Natural killer cell (primary cell): Measurements from ENCODE around the gene NPM1. TPM values are rescaled to one million over a fixed set of nuclear protein-coding genes. Genes with fewer than 3 reads are reported as not detected.
A peak's percentile ranks its signal among the peaks of the same experiment; 100 is the strongest.

ENCODE experiments used
- ATAC-seq, 3 donors: fragments of 150-1000 bp in 2 of 3; fragments of 200-7000 bp in 1 of 3; cut with Tn5 transposase; 1 replicate in 1 of 3; 2 replicates in 2 of 3; pipeline ENCODE4 v1.10.0; 2021; ENCODE audit warnings: mild to moderate bottlenecking in 2 of 3, moderate library complexity in 2 of 3
- DNase-seq, 2 donors: peaks; one replicate each; pipeline versions ENCODE4 v3.0.0 to v3.0.0-alpha.2; 2013 to 2021; ENCODE audit warnings: mixed read lengths in 1 of 2
- H3K27ac ChIP-seq: one replicate; pipeline ENCODE4 v1.5.1; 2013; ENCODE audit warnings: mild to moderate bottlenecking, low read length
- H3K27me3 ChIP-seq: one replicate; pipeline ENCODE4 v1.6.1; 2013; ENCODE audit warnings: low read length; ENCODE audit not compliant: control insufficient read depth, insufficient read depth
- H3K36me3 ChIP-seq: one replicate; pipeline ENCODE4 v1.6.1; 2013; ENCODE audit warnings: low read length; ENCODE audit not compliant: control insufficient read depth, insufficient read depth
- H3K4me1 ChIP-seq: one replicate; pipeline ENCODE4 v1.6.1; 2013; ENCODE audit warnings: low read length; ENCODE audit not compliant: control insufficient read depth, insufficient read depth
- H3K4me3 ChIP-seq: one replicate; pipeline ENCODE4 v1.5.1; 2013; ENCODE audit warnings: low read length
- H3K9me3 ChIP-seq: one replicate; pipeline ENCODE4 v1.6.1; 2013; ENCODE audit warnings: low read length; ENCODE audit not compliant: control insufficient read depth, insufficient read depth
- H3K27ac Mint-ChIP-seq, 2 donors: one replicate each; pipeline ENCODE4 v1.8.0; 2022; ENCODE audit warnings: mild to moderate bottlenecking in 2 of 2, mixed read lengths in 2 of 2, moderate library complexity in 1 of 2
- H3K27me3 Mint-ChIP-seq, 2 donors: one replicate each; pipeline ENCODE4 v1.8.0; 2022; ENCODE audit warnings: low read depth in 2 of 2, mixed read lengths in 2 of 2
- H3K36me3 Mint-ChIP-seq: one replicate; pipeline ENCODE4 v1.8.0; 2022; ENCODE audit warnings: mixed read lengths
- H3K4me1 Mint-ChIP-seq, 2 donors: one replicate each; pipeline ENCODE4 v1.8.0; 2022; ENCODE audit warnings: mixed read lengths in 2 of 2
- H3K4me3 Mint-ChIP-seq: one replicate; pipeline ENCODE4 v1.8.0; 2022; ENCODE audit warnings: mild to moderate bottlenecking, moderate library complexity, mixed read lengths
- H3K9me3 Mint-ChIP-seq, 2 donors: one replicate each; pipeline ENCODE4 v1.8.0; 2022; ENCODE audit warnings: mixed read lengths in 2 of 2
- WGBS: methylation state at CpG from one replicate; pipeline ENCODE4 v1.1.7; 2013; ENCODE audit warnings: missing lambda C conversion rate; ENCODE audit not compliant: insufficient coverage; 5-methylcytosine and 5-hydroxymethylcytosine counted together
- intact Hi-C: fragments of 100-400 bp; cut with micrococcal nuclease; formaldehyde crosslinking; loops from one replicate; pipeline ENCODE4 v1.14.2; 2022
- total RNA-seq, 4 donors: library from RNA; stranded (reverse); fragments of 120-200 nt in 1 of 4; gene quantifications; one replicate each; pipeline versions ENCODE4 v1.2.3 to v1.2.4, GENCODE V29; 2013 to 2022
- TF ChIP-seq, protein P1 (sequence below): fragments of 200-600 bp; IDR thresholded peaks from one replicate; pipeline ENCODE4 v1.8.0; 2022; ENCODE audit warnings: antibody characterized with exemption

NPM1 gene
- total RNA-seq, 3 donors from 2014 or later (not counting 1 experiment from before 2014, with no cell fraction given) = 440 to 554 (median 454) TPM

DNA sequence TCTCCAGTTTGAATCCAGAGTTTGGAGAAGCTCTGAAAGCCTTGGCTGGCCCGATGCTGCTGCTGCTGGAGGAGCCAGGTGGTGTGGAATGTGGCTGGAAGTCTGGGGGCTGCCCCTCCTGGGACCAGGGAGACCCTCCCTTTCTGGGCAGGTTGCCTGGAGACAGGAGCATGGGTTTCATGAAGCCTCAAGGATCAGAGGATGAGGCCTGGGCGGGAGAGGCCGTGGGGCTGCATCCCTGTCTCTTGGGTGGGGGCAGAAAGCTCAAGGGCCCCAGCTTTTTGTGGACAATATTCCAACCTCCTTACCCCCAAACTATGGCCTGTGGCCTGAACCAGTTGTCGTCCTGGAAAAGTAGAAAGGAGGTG is 41.9 kb downstream of the NPM1 start:
- Mint-ChIP-seq H3K4me1 (no peaks in the 10 kb centered on the region), H3K36me3 (no peaks in the 10 kb centered on the region), H3K27me3 (no peaks in the 10 kb centered on the region), H3K9me3 (no peaks in the 10 kb centered on the region), H3K4me3 (no peak overlapping the region), H3K27ac (no peak overlapping the region)
- Histone ChIP-seq H3K36me3 (no peaks in the 10 kb centered on the region), H3K9me3 (no peaks in the 10 kb centered on the region), H3K27ac (no peak overlapping the region), H3K4me3 (no peak overlapping the region), H3K27me3 (no peaks in the 10 kb centered on the region), H3K4me1 (no peaks in the 10 kb centered on the region)
- TF ChIP-seq, protein P1, sequence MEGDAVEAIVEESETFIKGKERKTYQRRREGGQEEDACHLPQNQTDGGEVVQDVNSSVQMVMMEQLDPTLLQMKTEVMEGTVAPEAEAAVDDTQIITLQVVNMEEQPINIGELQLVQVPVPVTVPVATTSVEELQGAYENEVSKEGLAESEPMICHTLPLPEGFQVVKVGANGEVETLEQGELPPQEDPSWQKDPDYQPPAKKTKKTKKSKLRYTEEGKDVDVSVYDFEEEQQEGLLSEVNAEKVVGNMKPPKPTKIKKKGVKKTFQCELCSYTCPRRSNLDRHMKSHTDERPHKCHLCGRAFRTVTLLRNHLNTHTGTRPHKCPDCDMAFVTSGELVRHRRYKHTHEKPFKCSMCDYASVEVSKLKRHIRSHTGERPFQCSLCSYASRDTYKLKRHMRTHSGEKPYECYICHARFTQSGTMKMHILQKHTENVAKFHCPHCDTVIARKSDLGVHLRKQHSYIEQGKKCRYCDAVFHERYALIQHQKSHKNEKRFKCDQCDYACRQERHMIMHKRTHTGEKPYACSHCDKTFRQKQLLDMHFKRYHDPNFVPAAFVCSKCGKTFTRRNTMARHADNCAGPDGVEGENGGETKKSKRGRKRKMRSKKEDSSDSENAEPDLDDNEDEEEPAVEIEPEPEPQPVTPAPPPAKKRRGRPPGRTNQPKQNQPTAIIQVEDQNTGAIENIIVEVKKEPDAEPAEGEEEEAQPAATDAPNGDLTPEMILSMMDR = no peak
- intact Hi-C loops = no loop called here
- peak in 1 of 2 donors; percentile 2 for DNase-seq
- WGBS = 93% methylated on average over 4 of the region's 4 CpGs
- no peak for ATAC-seq

DNA sequence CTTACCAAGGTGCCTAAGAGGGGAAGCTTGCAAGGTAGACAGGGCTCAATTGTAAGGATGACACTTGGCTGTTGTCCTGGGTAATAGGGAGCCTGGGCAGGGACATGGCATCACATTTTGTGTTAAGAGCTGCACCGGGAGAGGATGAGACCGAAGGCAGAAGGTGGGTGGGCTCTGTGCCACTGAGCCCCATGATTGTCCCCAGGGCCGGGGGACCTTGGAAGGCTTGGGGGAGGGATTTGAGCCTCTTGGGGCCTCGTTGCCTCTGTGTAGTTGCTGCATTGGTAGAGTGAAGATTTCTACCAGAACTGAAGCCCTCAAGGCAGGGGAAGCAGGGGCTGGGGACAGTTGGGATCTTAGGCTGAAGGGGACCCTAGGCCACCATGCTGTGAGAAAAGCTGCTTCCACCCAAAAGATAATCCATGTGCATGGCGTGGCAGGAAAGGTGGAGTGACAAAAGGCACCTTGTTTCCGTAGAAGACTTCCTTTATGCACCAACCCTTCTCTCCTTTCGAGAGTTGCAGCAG is 43.7 kb downstream of the NPM1 start:
- Histone ChIP-seq H3K27ac (no peak overlapping the region), H3K4me3 (no peak overlapping the region), H3K36me3 (no peaks in the 10 kb centered on the region), H3K4me1 (no peaks in the 10 kb centered on the region), H3K27me3 (no peaks in the 10 kb centered on the region), H3K9me3 (no peaks in the 10 kb centered on the region)
- Mint-ChIP-seq H3K27ac (no peak overlapping the region), H3K9me3 (no peaks in the 10 kb centered on the region), H3K27me3 (no peaks in the 10 kb centered on the region), H3K36me3 (no peaks in the 10 kb centered on the region), H3K4me1 (no peaks in the 10 kb centered on the region), H3K4me3 (no peak overlapping the region)
- TF ChIP-seq, protein P1 = no peak
- intact Hi-C loops = no loop called here
- no peak for ATAC-seq
- 84% methylated on average over 7 of the region's 7 CpGs for WGBS
- no peak for DNase-seq

DNA sequence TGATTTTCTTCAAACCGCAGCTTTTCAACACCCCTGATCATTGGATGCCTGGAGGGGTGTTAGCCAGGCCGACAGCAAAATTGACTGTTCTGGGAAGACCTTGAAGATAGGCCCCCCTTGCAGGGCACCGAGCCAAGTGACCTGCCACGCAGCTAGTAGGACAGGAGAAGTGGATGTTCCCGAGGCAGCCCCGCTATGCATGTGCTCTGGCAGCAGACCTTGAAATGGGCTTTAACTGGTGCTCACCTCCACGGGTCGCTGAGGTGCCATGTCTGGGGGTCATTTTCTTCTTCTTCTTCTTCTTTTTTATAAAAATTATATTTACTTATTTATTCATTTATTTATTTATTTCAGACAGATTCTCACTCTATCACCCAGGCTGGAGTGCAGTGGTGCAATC is 44.4 kb downstream of the NPM1 start:
- TF ChIP-seq, protein P1 = no peak
- no peak for DNase-seq

More for the DNA sequence above, 44.4 kb downstream of the NPM1 start:
- no peaks in the 10 kb centered on the region for H3K27me3 Mint-ChIP-seq
- H3K9me3 Mint-ChIP-seq = no peaks in the 10 kb centered on the region
- H3K9me3 ChIP-seq = no peaks in the 10 kb centered on the region
- no peaks in the 10 kb centered on the region for H3K4me1 ChIP-seq
- H3K27me3 ChIP-seq = no peaks in the 10 kb centered on the region
- H3K36me3 Mint-ChIP-seq = no peaks in the 10 kb centered on the region
- ATAC-seq = no peak
- no peak overlapping the region for H3K27ac Mint-ChIP-seq
- WGBS = 86% methylated on average over 6 of the region's 8 CpGs
- no peaks in the 10 kb centered on the region for H3K36me3 ChIP-seq
- no peak overlapping the region for H3K4me3 Mint-ChIP-seq
- no peak overlapping the region for H3K4me3 ChIP-seq
- no peaks in the 10 kb centered on the region for H3K4me1 Mint-ChIP-seq
- H3K27ac ChIP-seq = no peak overlapping the region
- intact Hi-C loops = no loop called here
